Suprapubic skin (tissue), 4 donors: ENCODE data around the gene TCP11L2.

ENCODE experiments used
- CTCF ChIP-seq, 2 donors: fragments of 200-600 bp in 1 of 2; fragments of 450-650 bp in 1 of 2; sonication (generic) in 1 of 2; IDR thresholded peaks; one replicate each; pipeline ENCODE4 v1.5.1; 2016 to 2019; ENCODE audit warnings: antibody characterized with exemption in 2 of 2, mild to moderate bottlenecking in 1 of 2, moderate library complexity in 1 of 2
- EP300 ChIP-seq: sonication (generic); formaldehyde crosslinking; IDR thresholded peaks from one replicate; pipeline ENCODE4 v1.6.1; 2017; ENCODE audit warnings: antibody characterized with exemption
- POLR2A ChIP-seq, 2 donors: fragments of 450-650 bp; IDR thresholded peaks; one replicate each; pipeline ENCODE4 v1.6.1; 2017; ENCODE audit warnings: antibody characterized with exemption in 2 of 2, mild to moderate bottlenecking in 2 of 2, moderate library complexity in 2 of 2
- POLR2AphosphoS5 ChIP-seq, 3 donors: sonication (generic); formaldehyde crosslinking; IDR thresholded peaks; one replicate each; pipeline ENCODE4 v1.6.1; 2017; ENCODE audit warnings: antibody characterized with exemption in 3 of 3

GRCh38 chr12:106304001-106304421, 1.5 kb downstream of the TCP11L2 start:
- TF ChIP-seq CTCF (IDR thresholded peaks at IDR 0.05) (no peak), POLR2AphosphoS5 (IDR thresholded peaks at IDR 0.05) (no peak), POLR2A (IDR thresholded peaks at IDR 0.05) (no peak), EP300 (no peak)
